VCaP (cell line): ENCODE data around the gene RPS19BP1.
A peak's percentile ranks its signal among the peaks of the same experiment; 100 is the strongest.

Experiments used
- H3K27ac ChIP-seq: fragments of 450-650 bp; 2 replicates; pipeline ENCODE4 v1.5.1; 2017
- TF ChIP-seq, protein P1 (sequence below): fragments of 450-650 bp; conservative IDR thresholded peaks from 2 replicates; pipeline ENCODE4 v1.5.1; 2017; ENCODE audit warnings: mild to moderate bottlenecking, moderate library complexity

Gene RPS19BP1

GRCh38 chr22:39532215-39533073, at the start of gene RPS19BP1:
Gene RPS19BP1, minus strand, starts transcription at chr22:39532748. Its CDS starts 10 bp downstream, at chr22:39532738.
- TF ChIP-seq, protein P1, sequence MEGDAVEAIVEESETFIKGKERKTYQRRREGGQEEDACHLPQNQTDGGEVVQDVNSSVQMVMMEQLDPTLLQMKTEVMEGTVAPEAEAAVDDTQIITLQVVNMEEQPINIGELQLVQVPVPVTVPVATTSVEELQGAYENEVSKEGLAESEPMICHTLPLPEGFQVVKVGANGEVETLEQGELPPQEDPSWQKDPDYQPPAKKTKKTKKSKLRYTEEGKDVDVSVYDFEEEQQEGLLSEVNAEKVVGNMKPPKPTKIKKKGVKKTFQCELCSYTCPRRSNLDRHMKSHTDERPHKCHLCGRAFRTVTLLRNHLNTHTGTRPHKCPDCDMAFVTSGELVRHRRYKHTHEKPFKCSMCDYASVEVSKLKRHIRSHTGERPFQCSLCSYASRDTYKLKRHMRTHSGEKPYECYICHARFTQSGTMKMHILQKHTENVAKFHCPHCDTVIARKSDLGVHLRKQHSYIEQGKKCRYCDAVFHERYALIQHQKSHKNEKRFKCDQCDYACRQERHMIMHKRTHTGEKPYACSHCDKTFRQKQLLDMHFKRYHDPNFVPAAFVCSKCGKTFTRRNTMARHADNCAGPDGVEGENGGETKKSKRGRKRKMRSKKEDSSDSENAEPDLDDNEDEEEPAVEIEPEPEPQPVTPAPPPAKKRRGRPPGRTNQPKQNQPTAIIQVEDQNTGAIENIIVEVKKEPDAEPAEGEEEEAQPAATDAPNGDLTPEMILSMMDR: no peak
- peak within 1 kb of the TSS; percentile 98 for H3K27ac ChIP-seq

DNA sequence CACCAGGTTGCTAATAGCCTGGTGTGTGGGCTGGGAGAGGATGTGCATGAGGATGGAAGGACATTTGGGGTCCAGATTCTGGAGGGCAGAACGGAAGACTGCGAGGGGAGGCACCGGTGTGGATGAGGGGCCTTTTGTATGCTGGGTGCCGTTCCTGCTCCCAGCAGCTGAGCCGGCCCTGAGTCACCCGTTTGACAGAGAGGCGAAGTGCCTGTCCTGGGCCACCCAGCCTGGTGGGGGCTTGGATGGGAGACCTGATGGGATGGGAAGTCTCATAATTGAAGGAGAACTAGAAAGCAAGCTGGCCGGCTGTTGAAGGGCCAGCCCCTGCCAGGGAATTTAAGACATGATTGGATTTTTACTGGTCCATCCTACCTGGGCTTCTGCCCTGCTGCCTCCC, 48.8 kb upstream of the RPS19BP1 start:
- no peak overlapping the region for H3K27ac ChIP-seq
- TF ChIP-seq, protein P1: no peak

DNA sequence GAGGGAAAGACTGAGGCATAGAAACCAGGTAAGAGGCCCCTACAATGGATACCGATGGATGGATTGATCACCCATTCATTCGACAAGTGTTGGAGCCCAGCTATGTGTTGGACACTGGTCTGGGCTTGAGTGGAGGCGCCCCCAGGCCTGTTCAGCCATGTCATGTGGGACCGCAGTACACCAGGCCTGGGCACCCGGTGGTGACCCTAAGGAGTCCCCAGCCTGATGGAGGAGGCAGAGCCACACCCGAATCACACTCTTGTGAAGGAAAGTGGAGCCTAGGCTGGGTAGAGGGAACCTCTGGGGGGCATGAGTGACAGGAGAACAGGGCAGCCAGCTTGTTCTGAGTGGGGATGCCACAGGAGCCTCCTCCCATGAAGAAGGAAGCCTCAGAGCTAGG, 48.2 kb upstream of the RPS19BP1 start:
- TF ChIP-seq, protein P1: no peak
- no peak overlapping the region for H3K27ac ChIP-seq

GRCh38 chr22:39580006-39580441, 47.5 kb upstream of the RPS19BP1 start:
- TF ChIP-seq, protein P1: no peak

GRCh38 chr22:39577900-39578299, 45.4 kb upstream of the RPS19BP1 start:
- TF ChIP-seq, protein P1: no peak
- no peak overlapping the region for H3K27ac ChIP-seq

More at GRCh38 chr22:39580006-39580441, 47.5 kb upstream of the RPS19BP1 start:
- H3K27ac ChIP-seq: no peak overlapping the region

DNA sequence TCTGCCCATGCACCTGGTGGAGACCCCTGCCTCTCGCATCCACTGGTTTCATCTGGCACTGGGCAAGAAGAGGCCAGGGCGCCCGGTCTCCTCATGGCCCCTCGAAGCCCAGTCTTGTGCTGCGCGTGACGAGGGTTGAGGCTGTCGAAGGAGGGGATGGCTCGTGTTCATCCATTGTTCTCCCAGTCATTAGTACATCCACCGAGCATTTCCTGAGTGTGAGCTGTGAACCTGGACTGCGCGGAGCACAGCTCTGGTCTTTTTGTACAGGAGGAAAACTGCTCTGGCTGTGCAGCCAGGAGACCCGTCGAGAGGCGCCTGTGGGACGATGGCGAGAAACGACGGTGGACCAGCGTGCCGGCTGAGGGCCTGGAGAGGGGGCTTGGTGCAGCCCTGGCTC, 44.8 kb upstream of the RPS19BP1 start:
- H3K27ac ChIP-seq: no peak overlapping the region
- TF ChIP-seq, protein P1: no peak

GRCh38 chr22:39576027-39576426, 43.5 kb upstream of the RPS19BP1 start:
- no peak overlapping the region for H3K27ac ChIP-seq
- TF ChIP-seq, protein P1: no peak
